ENCODE measurements around the gene BFAR. TPM values are rescaled to one million over a fixed set of nuclear protein-coding genes. Genes with fewer than 3 reads are reported as not detected.

The BFAR gene
- total RNA-seq, 1 donor from 2014 or later: 76.1 TPM

DNA sequence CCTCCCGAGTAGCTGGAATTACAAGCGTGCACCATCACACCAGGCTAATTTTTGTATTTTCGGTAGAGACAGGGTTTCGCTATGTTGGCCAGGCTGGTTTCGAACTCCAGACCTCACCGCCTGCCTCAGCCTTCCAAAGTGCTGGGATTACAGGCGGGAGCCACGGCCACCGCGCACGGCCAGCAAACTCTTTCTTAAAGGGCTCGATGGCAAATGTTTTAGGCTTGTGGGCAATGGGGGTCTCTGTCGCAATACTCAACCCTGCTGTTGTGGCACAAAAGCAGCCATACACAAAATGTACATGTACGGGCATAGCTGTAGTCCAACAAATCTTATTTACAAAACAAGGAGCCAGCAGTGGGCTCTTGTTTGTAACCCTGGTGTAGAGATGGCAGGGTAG is 21.1 kb upstream of the BFAR start:
- Mint-ChIP-seq H3K36me3 (ENCODE audit: insufficient read depth) (peaks cover 25% of the 10 kb centered on the region), H3K27me3 (no peaks in the 10 kb centered on the region), H3K4me1 (ENCODE audit: low read depth) (peaks cover 2% of the 10 kb centered on the region), H3K4me3 (ENCODE audit: low read depth) (no peak overlapping the region), H3K9me3 (ENCODE audit: low read depth) (no peaks in the 10 kb centered on the region), H3K27ac (no peak overlapping the region)
- TF ChIP-seq, protein P1, sequence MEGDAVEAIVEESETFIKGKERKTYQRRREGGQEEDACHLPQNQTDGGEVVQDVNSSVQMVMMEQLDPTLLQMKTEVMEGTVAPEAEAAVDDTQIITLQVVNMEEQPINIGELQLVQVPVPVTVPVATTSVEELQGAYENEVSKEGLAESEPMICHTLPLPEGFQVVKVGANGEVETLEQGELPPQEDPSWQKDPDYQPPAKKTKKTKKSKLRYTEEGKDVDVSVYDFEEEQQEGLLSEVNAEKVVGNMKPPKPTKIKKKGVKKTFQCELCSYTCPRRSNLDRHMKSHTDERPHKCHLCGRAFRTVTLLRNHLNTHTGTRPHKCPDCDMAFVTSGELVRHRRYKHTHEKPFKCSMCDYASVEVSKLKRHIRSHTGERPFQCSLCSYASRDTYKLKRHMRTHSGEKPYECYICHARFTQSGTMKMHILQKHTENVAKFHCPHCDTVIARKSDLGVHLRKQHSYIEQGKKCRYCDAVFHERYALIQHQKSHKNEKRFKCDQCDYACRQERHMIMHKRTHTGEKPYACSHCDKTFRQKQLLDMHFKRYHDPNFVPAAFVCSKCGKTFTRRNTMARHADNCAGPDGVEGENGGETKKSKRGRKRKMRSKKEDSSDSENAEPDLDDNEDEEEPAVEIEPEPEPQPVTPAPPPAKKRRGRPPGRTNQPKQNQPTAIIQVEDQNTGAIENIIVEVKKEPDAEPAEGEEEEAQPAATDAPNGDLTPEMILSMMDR (IDR thresholded peaks at IDR 0.05; ENCODE audit: unreplicated experiment): no peak
- DNase-seq (ENCODE audit: low spot score, unreplicated experiment): no peak

DNA sequence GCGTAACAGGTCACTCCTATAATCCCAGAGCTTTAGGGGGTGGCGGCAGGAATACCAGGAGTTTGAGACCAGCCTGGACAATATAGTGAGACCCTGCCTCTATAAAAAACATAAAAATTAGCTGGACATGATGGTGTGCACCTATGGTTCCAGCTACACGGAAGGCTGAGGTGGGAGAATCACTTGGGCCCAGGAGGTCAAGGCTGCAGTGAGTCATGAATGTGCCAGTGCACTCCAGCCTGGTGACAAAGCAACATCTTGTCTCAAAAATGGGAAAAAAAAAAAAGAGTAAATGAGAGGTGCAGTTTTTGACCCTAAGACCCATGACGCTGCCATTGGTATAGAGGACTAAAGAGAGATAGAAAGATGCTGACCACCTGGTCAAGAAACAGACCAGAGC is 18.8 kb upstream of the BFAR start:
- Mint-ChIP-seq H3K4me3 (ENCODE audit: low read depth) (no peak overlapping the region), H3K27ac (no peak overlapping the region), H3K4me1 (ENCODE audit: low read depth) (no peaks in the 10 kb centered on the region), H3K27me3 (no peaks in the 10 kb centered on the region), H3K9me3 (ENCODE audit: low read depth) (no peaks in the 10 kb centered on the region), H3K36me3 (ENCODE audit: insufficient read depth) (peaks cover 25% of the 10 kb centered on the region)
- no peak for DNase-seq (ENCODE audit: low spot score, unreplicated experiment)
- TF ChIP-seq, protein P1 (IDR thresholded peaks at IDR 0.05; ENCODE audit: unreplicated experiment): no peak

DNA sequence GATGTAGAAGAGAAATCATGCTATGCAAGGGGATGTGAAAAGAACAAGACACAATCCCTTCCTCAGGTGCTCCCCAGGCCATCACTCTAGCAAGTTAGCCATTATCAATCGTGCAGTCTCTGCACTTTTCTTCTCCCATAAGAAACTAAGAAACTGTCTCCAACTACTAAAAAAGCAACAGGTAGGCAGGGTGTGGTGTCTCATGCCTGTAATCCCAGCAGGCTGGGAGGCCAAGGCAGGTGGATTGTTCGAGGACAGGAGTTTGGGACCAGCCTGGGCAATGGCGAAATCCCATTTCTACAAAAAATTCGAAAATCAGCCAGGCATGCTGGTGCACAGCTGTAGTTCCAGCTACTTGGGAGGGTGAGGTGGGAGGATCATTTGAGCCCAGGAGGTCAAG is 16.5 kb upstream of the BFAR start:
- H3K27me3 Mint-ChIP-seq: no peaks in the 10 kb centered on the region
- peaks cover 21% of the 10 kb centered on the region for H3K36me3 Mint-ChIP-seq (ENCODE audit: insufficient read depth)

DNA sequence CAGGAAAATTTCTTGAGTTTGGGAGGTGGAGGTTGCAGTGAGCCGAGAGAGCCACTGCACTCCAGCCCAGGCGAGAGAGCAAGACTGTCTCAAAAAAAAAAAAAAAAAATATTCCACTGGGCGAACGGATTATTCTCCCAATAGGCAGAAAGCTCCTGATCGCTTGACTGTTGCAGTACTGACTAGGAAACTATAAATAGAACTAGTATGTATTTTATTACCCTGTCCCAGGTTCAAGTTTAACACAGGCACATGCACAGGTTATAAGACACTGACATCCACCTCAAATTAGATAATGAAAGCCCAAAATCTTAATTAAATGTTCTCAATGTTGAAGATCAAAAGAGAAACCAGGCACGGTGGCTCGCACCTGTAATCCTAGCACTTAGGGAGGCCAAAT is 14.2 kb upstream of the BFAR start:
- Mint-ChIP-seq H3K9me3 (ENCODE audit: low read depth) (no peaks in the 10 kb centered on the region), H3K36me3 (ENCODE audit: insufficient read depth) (peaks cover 26% of the 10 kb centered on the region), H3K4me1 (ENCODE audit: low read depth) (no peaks in the 10 kb centered on the region), H3K27ac (no peak overlapping the region), H3K27me3 (no peaks in the 10 kb centered on the region), H3K4me3 (ENCODE audit: low read depth) (no peak overlapping the region)
- DNase-seq (ENCODE audit: low spot score, unreplicated experiment): no peak
- TF ChIP-seq, protein P1 (IDR thresholded peaks at IDR 0.05; ENCODE audit: unreplicated experiment): no peak

More for the DNA sequence above, 16.5 kb upstream of the BFAR start:
- no peak overlapping the region for H3K4me3 Mint-ChIP-seq (ENCODE audit: low read depth)
- H3K4me1 Mint-ChIP-seq (ENCODE audit: low read depth): no peaks in the 10 kb centered on the region
- DNase-seq (ENCODE audit: low spot score, unreplicated experiment): no peak
- H3K27ac Mint-ChIP-seq: no peak overlapping the region
- TF ChIP-seq, protein P1 (IDR thresholded peaks at IDR 0.05; ENCODE audit: unreplicated experiment): no peak
- no peaks in the 10 kb centered on the region for H3K9me3 Mint-ChIP-seq (ENCODE audit: low read depth)

DNA sequence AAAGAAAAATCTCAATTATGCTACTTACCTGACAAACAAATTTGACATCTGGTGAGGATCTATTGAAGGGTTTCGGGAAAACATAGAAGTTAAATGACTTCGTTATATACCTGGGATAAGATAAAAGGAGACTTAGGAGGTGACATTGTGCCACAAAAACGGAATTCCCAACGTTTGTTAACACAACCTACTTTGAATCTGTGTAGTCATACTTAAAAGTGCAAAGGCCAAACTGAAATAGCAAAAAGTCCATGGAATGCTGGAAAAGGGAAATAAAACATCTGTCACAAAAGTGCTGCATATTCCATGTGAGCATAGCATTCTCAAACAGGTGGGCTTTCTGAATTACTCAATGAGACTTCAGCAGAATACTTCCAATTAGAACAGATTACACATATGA is 5.7 kb upstream of the BFAR start:
- no peak overlapping the region for H3K27ac Mint-ChIP-seq
- no peaks in the 10 kb centered on the region for H3K27me3 Mint-ChIP-seq
- H3K4me1 Mint-ChIP-seq (ENCODE audit: low read depth): peaks cover 11% of the 10 kb centered on the region
- no peak for DNase-seq (ENCODE audit: low spot score, unreplicated experiment)
- TF ChIP-seq, protein P1 (IDR thresholded peaks at IDR 0.05; ENCODE audit: unreplicated experiment): no peak
- peaks cover 18% of the 10 kb centered on the region for H3K36me3 Mint-ChIP-seq (ENCODE audit: insufficient read depth)
- H3K4me3 Mint-ChIP-seq (ENCODE audit: low read depth): no peak overlapping the region
- peaks cover 4% of the 10 kb centered on the region for H3K9me3 Mint-ChIP-seq (ENCODE audit: low read depth)

Data from progenitor cell of endocrine pancreas (in vitro differentiated cells).